ENCODE results near the gene IFNA16.
"Not testable (repeated sequence)": the region's sequence is repeated elsewhere in the genome, so short reads cannot be mapped to it uniquely, and the experiment has no call there.

IFNA16 gene

GRCh38 chr9:21202105-21202504, 15.0 kb downstream of the IFNA16 start, which contains the start of gene IFNA7:
TSS of gene IFNA7 (minus strand) at chr9:21202205. CDS start at chr9:21202165, 40 bp downstream.
- TF ChIP-seq GATA2, GATA3 (IDR thresholded peaks at IDR 0.05; ENCODE audit: low read depth, low read length): not testable (repeated sequence)

- TF ChIP-seq GATA3, GATA2 (IDR thresholded peaks at IDR 0.05; ENCODE audit: low read depth, low read length): not testable (repeated sequence)
These were observed 29.6 kb downstream of the IFNA16 start, which contains the start of gene IFNA4 for GRCh38 chr9:21187487-21187886. TSS of gene IFNA4 (minus strand) at chr9:21187587. CDS start at chr9:21187531, 56 bp downstream.

- no peak for TF ChIP-seq GATA3 (IDR thresholded peaks at IDR 0.05; ENCODE audit: low read depth, low read length)
- no peak for TF ChIP-seq GATA2 (IDR thresholded peaks at IDR 0.05; ENCODE audit: low read depth, low read length)
These were observed 42.4 kb downstream of the IFNA16 start for GRCh38 chr9:21174671-21175070.

- no peak for TF ChIP-seq GATA2 (IDR thresholded peaks at IDR 0.05; ENCODE audit: low read depth, low read length)
- TF ChIP-seq GATA3 (IDR thresholded peaks at IDR 0.05; ENCODE audit: low read depth, low read length): no peak
These were observed 45.0 kb downstream of the IFNA16 start for GRCh38 chr9:21172156-21172555.

- TF ChIP-seq GATA3 (IDR thresholded peaks at IDR 0.05; ENCODE audit: low read depth, low read length) (no peak), GATA2 (IDR thresholded peaks at IDR 0.05; ENCODE audit: low read depth, low read length) (no peak)
These were observed 45.8 kb downstream of the IFNA16 start for GRCh38 chr9:21171351-21171750.

GRCh38 chr9:21166560-21166959, 50.6 kb downstream of the IFNA16 start, which contains the start of gene IFNA21:
TSS of gene IFNA21 (minus strand) at chr9:21166660. CDS start at chr9:21166612, 48 bp downstream.
- not testable (repeated sequence) for TF ChIP-seq GATA3, GATA2 (IDR thresholded peaks at IDR 0.05; ENCODE audit: low read depth, low read length)

Data from SH-SY5Y (cell line).